ENCODE data around the gene TNFSF15. TPM values are rescaled to one million over a fixed set of nuclear protein-coding genes. Genes with fewer than 3 reads are reported as not detected.

The TNFSF15 gene
- total RNA-seq, 1 experiment from 2014 or later: not detected

DNA sequence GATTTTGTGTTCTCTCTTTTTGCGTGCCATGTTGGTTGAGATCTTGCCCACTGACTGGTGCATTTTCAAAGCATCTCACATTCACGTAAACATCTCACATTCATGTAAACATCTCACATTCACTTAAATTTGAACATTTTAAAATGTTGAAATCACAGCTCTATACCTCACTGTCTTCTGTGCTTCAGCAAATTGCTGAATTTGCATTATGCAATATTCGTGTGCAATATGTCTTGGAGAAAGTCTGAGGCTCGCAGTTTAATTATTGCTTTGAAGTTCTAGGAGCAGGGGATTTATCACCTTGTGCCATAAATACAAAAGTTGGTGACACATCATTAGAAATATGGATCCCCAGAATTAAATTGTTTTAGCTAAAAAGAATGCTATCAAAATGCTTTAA is 42.6 kb downstream of the TNFSF15 start:
- H3K9me3 ChIP-seq (ENCODE audit: control insufficient read depth in 1 of 2, insufficient read depth in 1 of 2, low read depth in 1 of 2, low read length in 2 of 2): no peaks in the 10 kb centered on the region
- no peaks in the 10 kb centered on the region for H3K36me3 ChIP-seq (ENCODE audit: control insufficient read depth in 1 of 2, insufficient read depth in 2 of 2, low read length in 2 of 2)
- H2AFZ ChIP-seq (ENCODE audit: low read depth, low read length, poor library complexity, severe bottlenecking): no peak overlapping the region
- H3K4me2 ChIP-seq (ENCODE audit: low read length): no peak overlapping the region
- no TSS peak for BruUV-seq (replicated peaks)
- no peaks in the 10 kb centered on the region for H3K9me2 ChIP-seq (ENCODE audit: insufficient read depth)
- TF ChIP-seq CTCF (IDR thresholded peaks at IDR 0.05 in 2 of 3, conservative IDR thresholded peaks at IDR 0.05 in 1 of 3; ENCODE audit: borderline replicate concordance in 1 of 3, insufficient read depth in 1 of 3, low read depth in 2 of 3, low read length in 2 of 3): no peak
- no peak overlapping the region for H3K4me3 ChIP-seq (replicated peaks in 1 of 2; ENCODE audit: low read depth in 1 of 2, low read length in 2 of 2)
- ATAC-seq (no peak), DNase-seq (ENCODE audit: low read depth, low spot score) (no peak)
- no peaks in the 10 kb centered on the region for H3K79me2 ChIP-seq (ENCODE audit: insufficient read depth, low read length)
- H3K9ac ChIP-seq (ENCODE audit: low read length): no peak overlapping the region
- ChIA-PET CTCF (no interaction called here), POLR2A (no interaction called here), RAD21 (ENCODE audit: low non-redundant PET in 1 of 2, low total read pairs in 2 of 2, uncharacterized antibody in 2 of 2, unreplicated experiment in 2 of 2) (no interaction called here)
- intact Hi-C loops (cut with micrococcal nuclease): no loop called here
- no peak overlapping the region for H3K27ac ChIP-seq (ENCODE audit: low read depth, low read length)
- H4K20me1 ChIP-seq (ENCODE audit: insufficient read depth): no peaks in the 10 kb centered on the region
- H3K27me3 ChIP-seq (ENCODE audit: insufficient read depth, low read length): peaks cover 52% of the 10 kb centered on the region
- no peaks in the 10 kb centered on the region for H3K4me1 ChIP-seq (ENCODE audit: control insufficient read depth in 1 of 2, insufficient read depth in 2 of 2, low read length in 2 of 2)

- Histone ChIP-seq H3K9me3 (ENCODE audit: control insufficient read depth in 1 of 2, insufficient read depth in 1 of 2, low read depth in 1 of 2, low read length in 2 of 2) (no peaks in the 10 kb centered on the region), H3K27me3 (ENCODE audit: insufficient read depth, low read length) (peaks cover 39% of the 10 kb centered on the region), H3K36me3 (ENCODE audit: control insufficient read depth in 1 of 2, insufficient read depth in 2 of 2, low read length in 2 of 2) (no peaks in the 10 kb centered on the region), H3K27ac (ENCODE audit: low read depth, low read length) (no peak overlapping the region), H3K4me2 (ENCODE audit: low read length) (no peak overlapping the region), H3K4me1 (ENCODE audit: control insufficient read depth in 1 of 2, insufficient read depth in 2 of 2, low read length in 2 of 2) (no peaks in the 10 kb centered on the region), H3K9me2 (ENCODE audit: insufficient read depth) (no peaks in the 10 kb centered on the region), H2AFZ (ENCODE audit: low read depth, low read length, poor library complexity, severe bottlenecking) (no peak overlapping the region), H4K20me1 (ENCODE audit: insufficient read depth) (no peaks in the 10 kb centered on the region), H3K4me3 (replicated peaks in 1 of 2; ENCODE audit: low read depth in 1 of 2, low read length in 2 of 2) (no peak overlapping the region), H3K9ac (ENCODE audit: low read length) (no peak overlapping the region), H3K79me2 (ENCODE audit: insufficient read depth, low read length) (no peaks in the 10 kb centered on the region)
- ChIA-PET CTCF (no interaction called here), RAD21 (ENCODE audit: low non-redundant PET in 1 of 2, low total read pairs in 2 of 2, uncharacterized antibody in 2 of 2, unreplicated experiment in 2 of 2) (no interaction called here), POLR2A (no interaction called here)
- no TSS peak for BruUV-seq (replicated peaks)
- no peak for TF ChIP-seq EZH2phosphoT487 (IDR thresholded peaks at IDR 0.05; ENCODE audit: borderline replicate concordance)
- TF ChIP-seq MAX (IDR thresholded peaks at IDR 0.05): no peak
- TF ChIP-seq YY1 (IDR thresholded peaks at IDR 0.05; ENCODE audit: extremely low read depth, insufficient replicate concordance, low read depth, low read length): no peak
- no peak for TF ChIP-seq EZH2 (IDR thresholded peaks at IDR 0.05)
- TF ChIP-seq FOSL1 (IDR thresholded peaks at IDR 0.05; ENCODE audit: low read depth): no peak
- intact Hi-C loops (cut with micrococcal nuclease): no loop called here
- DNase-seq (ENCODE audit: low read depth, low spot score) (no peak), ATAC-seq (no peak)
These were observed 44.3 kb downstream of the TNFSF15 start for GRCh38 chr9:114761523-114761922.
